B cell (primary cell): ENCODE results near the gene KIAA1217. TPM values are rescaled to one million over a fixed set of nuclear protein-coding genes. Genes with fewer than 3 reads are reported as not detected.

Experiments used
- ATAC-seq: fragments of 200-7000 bp; cut with Tn5 transposase; one replicate; pipeline ENCODE4 v1.10.0; 2021; ENCODE audit warnings: low read depth, mild to moderate bottlenecking, moderate number of reproducible peaks, moderate library complexity
- CTCF ChIA-PET: fragments of 350-600 bp; sonication (Branson Sonifier 250); formaldehyde crosslinking; loops from one replicate; lab custom pipeline; 2021; ENCODE audit warnings: antibody characterized with exemption, inconsistent platforms; lab: Charles Lee
- POLR2A ChIA-PET: fragments of 350-600 bp; sonication (Branson Sonifier 250); formaldehyde crosslinking; loops from one replicate; lab custom pipeline; 2021; ENCODE audit warnings: antibody characterized with exemption; lab: Charles Lee
- DNase-seq: peaks from one replicate; pipeline ENCODE4 v3.0.0; 2013
- H2AFZ ChIP-seq: 2 replicates; pipeline ENCODE4 v1.6.1; 2012; ENCODE audit warnings: mild to moderate bottlenecking, low read depth, low read length; ENCODE audit not compliant: insufficient read depth, poor library complexity, severe bottlenecking
- H3K27ac ChIP-seq, 2 donors: 1 replicate in 1 of 2; 2 replicates in 1 of 2; pipeline ENCODE4 v1.5.1; 2012 to 2013; ENCODE audit warnings: low read length in 2 of 2, mild to moderate bottlenecking in 2 of 2, moderate library complexity in 1 of 2
- H3K27me3 ChIP-seq, 4 experiments: fragments of 200-600 bp in 1 of 4; sonication (generic) in 1 of 4; replicated peaks in 1 of 4; 1 replicate in 2 of 4; 2 replicates in 2 of 4; pipeline versions ENCODE4 v1.6.1 to v1.7.0; 2013 to 2016; ENCODE audit warnings: low read length in 3 of 4, mild to moderate bottlenecking in 2 of 4, mixed read lengths in 1 of 4, moderate library complexity in 1 of 4; ENCODE audit not compliant: insufficient read depth in 4 of 4, control insufficient read depth in 3 of 4; ENCODE audit errors: control extremely low read depth in 1 of 4
- H3K36me3 ChIP-seq, 2 experiments: replicated peaks in 1 of 2; 1 replicate in 1 of 2; 2 replicates in 1 of 2; pipeline versions ENCODE4 v1.6.1 to v1.7.1; 2013; ENCODE audit warnings: low read length in 1 of 2; ENCODE audit not compliant: insufficient read depth in 2 of 2, control insufficient read depth in 1 of 2; ENCODE audit errors: control extremely low read depth in 1 of 2, extremely low read depth in 1 of 2
- H3K4me1 ChIP-seq, 2 donors: fragments of 200-600 bp in 1 of 2; sonication (generic) in 1 of 2; 1 replicate in 1 of 2; 2 replicates in 1 of 2; pipeline versions ENCODE4 v1.5.1 to v1.6.1; 2013 to 2017; ENCODE audit warnings: low read length in 2 of 2; ENCODE audit not compliant: control insufficient read depth in 2 of 2, insufficient read depth in 2 of 2
- H3K4me2 ChIP-seq: replicated peaks from 2 replicates; pipeline ENCODE3; 2012; ENCODE audit warnings: mild to moderate bottlenecking, low read depth, low read length; ENCODE audit not compliant: poor library complexity, severe bottlenecking
- H3K4me3 ChIP-seq, 5 experiments: fragments of 200-600 bp in 1 of 5; sonication (generic) in 1 of 5; 1 replicate in 3 of 5; 2 replicates in 2 of 5; pipeline versions ENCODE4 v1.5.1 to v1.7.0; 2011 to 2016; ENCODE audit warnings: low read length in 4 of 5, mild to moderate bottlenecking in 4 of 5, low read depth in 2 of 5, control low read depth in 1 of 5, moderate library complexity in 1 of 5; ENCODE audit not compliant: insufficient read depth in 1 of 5; ENCODE audit errors: control extremely low read depth in 1 of 5, extremely low read depth in 1 of 5
- H3K79me2 ChIP-seq: fragments of 200-600 bp; sonication (generic); one replicate; pipeline ENCODE4 v1.6.0; 2016; ENCODE audit warnings: low read length; ENCODE audit not compliant: control insufficient read depth, insufficient read depth
- H3K9ac ChIP-seq: fragments of 200-600 bp; sonication (generic); 2 replicates; pipeline ENCODE4 v1.6.1; 2017; ENCODE audit warnings: mild to moderate bottlenecking, low read length, moderate library complexity
- H3K9me3 ChIP-seq, 3 donors: one replicate each; pipeline versions ENCODE4 v1.6.1 to v1.7.1; 2013; ENCODE audit warnings: low read length in 2 of 3; ENCODE audit not compliant: control insufficient read depth in 2 of 3, insufficient read depth in 1 of 3; ENCODE audit errors: control extremely low read depth in 1 of 3
- H4K20me1 ChIP-seq: 2 replicates; pipeline ENCODE4 v1.6.0; 2012; ENCODE audit warnings: mild to moderate bottlenecking, low read length; ENCODE audit not compliant: insufficient read depth, control insufficient read depth, poor library complexity, severe bottlenecking
- H3K27ac Mint-ChIP-seq: one replicate; pipeline ENCODE4 v1.8.0; 2021; ENCODE audit warnings: mixed read lengths
- H3K27me3 Mint-ChIP-seq: one replicate; pipeline ENCODE4 v1.8.0; 2021; ENCODE audit warnings: mixed read lengths
- H3K4me1 Mint-ChIP-seq: one replicate; pipeline ENCODE4 v1.8.0; 2021; ENCODE audit warnings: mixed read lengths
- H3K4me3 Mint-ChIP-seq: one replicate; pipeline ENCODE4 v1.8.0; 2021; ENCODE audit warnings: mixed read lengths
- H3K9me3 Mint-ChIP-seq: one replicate; pipeline ENCODE4 v1.8.0; 2022; ENCODE audit warnings: mixed read lengths; ENCODE audit not compliant: insufficient read depth
- EZH2 ChIP-seq: IDR thresholded peaks from 2 replicates; pipeline ENCODE4 v1.6.1; 2012; ENCODE audit warnings: borderline replicate concordance, low read depth, mild to moderate bottlenecking, moderate library complexity, low read length; ENCODE audit not compliant: insufficient read depth, poor library complexity, severe bottlenecking
- WGBS: methylation state at CpG from one replicate; pipeline ENCODE4 v1.1.5; 2013; ENCODE audit warnings: missing lambda C conversion rate; ENCODE audit not compliant: insufficient coverage; 5-methylcytosine and 5-hydroxymethylcytosine counted together
- intact Hi-C: fragments of 100-400 bp; cut with micrococcal nuclease; formaldehyde crosslinking; loops from one replicate; pipeline ENCODE4 v1.10.0; 2022
- polyA plus RNA-seq: library from polyadenylated mRNA; depleted of rRNA; stranded (reverse); fragments of >200 nt; gene quantifications from 2 replicates; pipeline ENCODE4 v1.2.3, GENCODE V29; 2012
- total RNA-seq, 2 donors: library from RNA; stranded (reverse); fragments of 120-200 nt in 1 of 2; gene quantifications; 1 replicate in 1 of 2; 2 replicates in 1 of 2; pipeline versions ENCODE4 v1.2.3 to v1.2.4, GENCODE V29; 2013 to 2022
- TF ChIP-seq, protein P1 (sequence below): fragments of 200-600 bp; IDR thresholded peaks from one replicate; pipeline ENCODE4 v1.8.0; 2022; ENCODE audit warnings: antibody characterized with exemption, mild to moderate bottlenecking

Gene KIAA1217
- total and polyA plus RNA-seq, 2 donors (not counting 1 experiment from before 2014, with no cell fraction given): 0.67 TPM; not detected in 1

DNA sequence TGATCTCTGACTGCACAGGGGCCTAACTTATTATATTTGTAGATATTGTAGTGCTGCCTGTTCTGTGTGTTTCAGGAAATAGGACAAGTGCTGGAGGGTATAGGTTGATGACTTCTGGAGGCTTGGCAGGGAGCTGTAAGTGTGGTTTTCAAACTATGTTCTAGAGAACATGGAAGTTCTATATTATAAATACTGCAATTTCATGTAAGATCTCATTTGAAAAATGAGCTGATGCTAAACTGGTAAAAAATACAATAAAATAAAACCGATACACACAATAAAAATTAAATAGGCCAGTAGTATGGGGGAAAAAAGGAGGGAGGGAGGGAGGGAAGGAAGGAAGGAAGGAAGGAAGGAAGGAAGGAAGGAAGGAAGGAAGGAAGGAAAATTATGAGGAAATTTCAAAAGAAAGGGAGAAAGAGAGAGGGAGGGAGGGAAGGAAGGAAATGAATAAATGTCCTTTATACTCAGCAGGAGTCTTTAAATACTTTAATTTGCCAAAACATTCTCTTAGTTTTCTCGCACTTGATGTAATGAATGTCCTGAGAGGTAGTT lies 181.3 kb downstream of the KIAA1217 start:
- DNase-seq (no peak), ATAC-seq (no peak)
- Mint-ChIP-seq H3K27me3 (no peaks in the 10 kb centered on the region), H3K9me3 (peaks cover 2% of the 10 kb centered on the region), H3K4me3 (no peak overlapping the region), H3K27ac (no peak overlapping the region), H3K4me1 (no peaks in the 10 kb centered on the region)
- no peaks in the 10 kb centered on the region for H3K36me3 ChIP-seq
- H3K4me2 ChIP-seq: no peak overlapping the region
- H3K27ac ChIP-seq: no peak overlapping the region
- ChIA-PET POLR2A (no interaction called here), CTCF (no interaction called here)
- H4K20me1 ChIP-seq: no peaks in the 10 kb centered on the region
- no peaks in the 10 kb centered on the region for H3K4me1 ChIP-seq
- H3K27me3 ChIP-seq: no peaks in the 10 kb centered on the region
- peaks cover 0 to 6% (median 0%) of the 10 kb centered on the region in 3 donors for H3K9me3 ChIP-seq
- no peak overlapping the region for H3K9ac ChIP-seq
- intact Hi-C loops: no loop called here
- no peaks in the 10 kb centered on the region for H3K79me2 ChIP-seq
- no peak overlapping the region for H2AFZ ChIP-seq
- no peak for TF ChIP-seq EZH2
- TF ChIP-seq, protein P1, sequence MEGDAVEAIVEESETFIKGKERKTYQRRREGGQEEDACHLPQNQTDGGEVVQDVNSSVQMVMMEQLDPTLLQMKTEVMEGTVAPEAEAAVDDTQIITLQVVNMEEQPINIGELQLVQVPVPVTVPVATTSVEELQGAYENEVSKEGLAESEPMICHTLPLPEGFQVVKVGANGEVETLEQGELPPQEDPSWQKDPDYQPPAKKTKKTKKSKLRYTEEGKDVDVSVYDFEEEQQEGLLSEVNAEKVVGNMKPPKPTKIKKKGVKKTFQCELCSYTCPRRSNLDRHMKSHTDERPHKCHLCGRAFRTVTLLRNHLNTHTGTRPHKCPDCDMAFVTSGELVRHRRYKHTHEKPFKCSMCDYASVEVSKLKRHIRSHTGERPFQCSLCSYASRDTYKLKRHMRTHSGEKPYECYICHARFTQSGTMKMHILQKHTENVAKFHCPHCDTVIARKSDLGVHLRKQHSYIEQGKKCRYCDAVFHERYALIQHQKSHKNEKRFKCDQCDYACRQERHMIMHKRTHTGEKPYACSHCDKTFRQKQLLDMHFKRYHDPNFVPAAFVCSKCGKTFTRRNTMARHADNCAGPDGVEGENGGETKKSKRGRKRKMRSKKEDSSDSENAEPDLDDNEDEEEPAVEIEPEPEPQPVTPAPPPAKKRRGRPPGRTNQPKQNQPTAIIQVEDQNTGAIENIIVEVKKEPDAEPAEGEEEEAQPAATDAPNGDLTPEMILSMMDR: no peak
- WGBS: no CpG with 5 or more reads among the region's 2 CpGs
- H3K4me3 ChIP-seq: no peak overlapping the region

DNA sequence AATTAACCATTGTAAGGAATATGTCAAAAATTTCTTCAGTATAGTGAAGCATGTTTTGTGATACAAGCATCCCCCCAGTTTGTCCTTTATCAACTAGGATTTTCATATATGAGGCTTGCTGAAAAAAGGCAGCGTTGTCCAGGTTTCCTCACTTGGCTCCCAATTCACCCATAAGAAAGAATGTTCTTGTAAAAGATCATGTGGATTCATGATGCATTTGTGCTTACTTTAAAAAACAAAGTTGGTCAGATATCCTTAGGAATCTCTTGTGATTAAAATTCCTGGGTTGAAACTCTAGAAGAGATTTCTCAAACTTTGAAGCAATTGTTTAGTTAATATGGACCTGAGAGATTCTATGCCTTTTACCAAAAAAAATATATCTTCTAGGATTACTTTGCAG lies 181.8 kb downstream of the KIAA1217 start:
- H4K20me1 ChIP-seq: no peaks in the 10 kb centered on the region
- no peak overlapping the region for H2AFZ ChIP-seq
- intact Hi-C loops: no loop called here
- H3K4me3 Mint-ChIP-seq: no peak overlapping the region
- H3K79me2 ChIP-seq: no peaks in the 10 kb centered on the region
- H3K27me3 ChIP-seq: no peaks in the 10 kb centered on the region
- H3K4me1 ChIP-seq: no peaks in the 10 kb centered on the region
- ChIA-PET POLR2A (no interaction called here), CTCF (no interaction called here)
- H3K4me3 ChIP-seq: no peak overlapping the region
- H3K9ac ChIP-seq: no peak overlapping the region
- no peaks in the 10 kb centered on the region for H3K27me3 Mint-ChIP-seq
- peaks cover 0 to 6% (median 0%) of the 10 kb centered on the region in 3 donors for H3K9me3 ChIP-seq
- DNase-seq (no peak), ATAC-seq (no peak)
- no peak for TF ChIP-seq EZH2
- TF ChIP-seq, protein P1: no peak
- H3K9me3 Mint-ChIP-seq: peaks cover 2% of the 10 kb centered on the region
- H3K36me3 ChIP-seq: no peaks in the 10 kb centered on the region
- no peaks in the 10 kb centered on the region for H3K4me1 Mint-ChIP-seq
- no peak overlapping the region for H3K27ac Mint-ChIP-seq
- no peak overlapping the region for H3K4me2 ChIP-seq
- H3K27ac ChIP-seq: no peak overlapping the region
- WGBS: no CpG with 5 or more reads among the region's 1 CpG
